Right ventricle myocardium inferior (tissue), 1 donor: Measurements from ENCODE around the gene RAVER2. TPM values are rescaled to one million over a fixed set of nuclear protein-coding genes. Genes with fewer than 3 reads are reported as not detected.

ENCODE experiments used
- total RNA-seq: library from RNA; stranded (reverse); fragmentation: NEBNext Ultra II Directional; extraction: Animal tissue kit (Norgen Biotek cat#: 25700); gene quantifications from one replicate; pipeline ENCODE4 v1.2.1, GENCODE V29; 2021
- donor health status: DM: no; HTN: yes; CAD: no; lungs with severe emphysema.

Gene RAVER2
- total RNA-seq, 1 donor from 2014 or later = 30.1 TPM

Other genes starting within 250 kb of the RAVER2 start
- gene JAK1, start 221.5 kb downstream of the RAVER2 start, total RNA-seq = 87.3 TPM